Measurements from ENCODE around the gene TTC6.

- TF ChIP-seq, protein P1, sequence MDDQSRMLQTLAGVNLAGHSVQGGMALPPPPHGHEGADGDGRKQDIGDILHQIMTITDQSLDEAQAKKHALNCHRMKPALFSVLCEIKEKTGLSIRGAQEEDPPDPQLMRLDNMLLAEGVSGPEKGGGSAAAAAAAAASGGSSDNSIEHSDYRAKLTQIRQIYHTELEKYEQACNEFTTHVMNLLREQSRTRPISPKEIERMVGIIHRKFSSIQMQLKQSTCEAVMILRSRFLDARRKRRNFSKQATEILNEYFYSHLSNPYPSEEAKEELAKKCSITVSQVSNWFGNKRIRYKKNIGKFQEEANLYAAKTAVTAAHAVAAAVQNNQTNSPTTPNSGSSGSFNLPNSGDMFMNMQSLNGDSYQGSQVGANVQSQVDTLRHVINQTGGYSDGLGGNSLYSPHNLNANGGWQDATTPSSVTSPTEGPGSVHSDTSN (IDR thresholded peaks at IDR 0.05; ENCODE audit: insufficient replicate concordance, low read depth, low read length) = no peak
- TF ChIP-seq FOS (IDR thresholded peaks at IDR 0.05; ENCODE audit: borderline replicate concordance, extremely low read depth, insufficient read length) (no peak), JUNB (IDR thresholded peaks at IDR 0.05) (no peak), CBX5 (IDR thresholded peaks at IDR 0.05; ENCODE audit: low read depth) (no peak), CTCF (IDR thresholded peaks at IDR 0.05 in 2 of 3, conservative IDR thresholded peaks at IDR 0.05 in 1 of 3; ENCODE audit: control insufficient read depth in 2 of 3, extremely low read depth in 1 of 3, insufficient read depth in 1 of 3, low read depth in 3 of 3, low read length in 3 of 3) (no peak), KDM1A (IDR thresholded peaks at IDR 0.05; ENCODE audit: borderline replicate concordance) (no peak), NR2C2 (IDR thresholded peaks at IDR 0.05; ENCODE audit: borderline replicate concordance, control insufficient read depth, insufficient read length, low read depth) (no peak), CEBPZ (IDR thresholded peaks at IDR 0.05; ENCODE audit: low read depth, low read length) (no peak), SMARCA5 (IDR thresholded peaks at IDR 0.05) (no peak), CHD2 (IDR thresholded peaks at IDR 0.05; ENCODE audit: borderline replicate concordance, low read depth, low read length) (no peak), E4F1 (IDR thresholded peaks at IDR 0.05; ENCODE audit: borderline replicate concordance, partially characterized antibody) (no peak), EZH2 (IDR thresholded peaks at IDR 0.05; ENCODE audit: borderline replicate concordance, control insufficient read depth, low read depth, low read length) (no peak)
These were observed 4.0 kb upstream of the TTC6 start for GRCh38 chr14:37591311-37591940.

Measured in GM12878 (cell line).